Mononuclear cell (primary cell): ENCODE measurements around the gene C1QTNF9B. TPM values are rescaled to one million over a fixed set of nuclear protein-coding genes. Genes with fewer than 3 reads are reported as not detected.
"Not testable (repeated sequence)": the region's sequence is repeated elsewhere in the genome, so short reads cannot be mapped to it uniquely, and the experiment has no call there.

ENCODE experiments used
- H3K27me3 ChIP-seq: 2 replicates; pipeline ENCODE4 v1.6.0; 2011; ENCODE audit warnings: low read length, control low read depth; ENCODE audit not compliant: insufficient read depth
- H3K4me1 ChIP-seq: 2 replicates; pipeline ENCODE4 v1.5.1; 2011; ENCODE audit warnings: mild to moderate bottlenecking, low read length, control low read depth; ENCODE audit not compliant: insufficient read depth
- H3K4me3 ChIP-seq: 2 replicates; pipeline ENCODE4 v1.5.1; 2011; ENCODE audit warnings: mild to moderate bottlenecking, low read length, moderate library complexity
- H3K9me3 ChIP-seq: 2 replicates; pipeline ENCODE4 v1.5.1; 2011; ENCODE audit warnings: low read depth, mild to moderate bottlenecking, control low read depth, low read length
- total RNA-seq: library from RNA; depleted of rRNA; stranded (reverse); fragments of >200 nt; gene quantifications from one replicate; pipeline ENCODE4 v1.2.3, GENCODE V29; 2012

Gene C1QTNF9B
- total RNA-seq, 1 donor = not detected

GRCh38 chr13:23905766-23906165 is 8.5 kb upstream of the C1QTNF9B start:
- Histone ChIP-seq H3K9me3 (no peaks in the 10 kb centered on the region), H3K4me1 (peaks cover 7% of the 10 kb centered on the region), H3K4me3 (no peak overlapping the region), H3K27me3 (peaks cover 54% of the 10 kb centered on the region)

- Histone ChIP-seq H3K9me3 (no peaks in the 10 kb centered on the region), H3K4me1 (peaks cover 7% of the 10 kb centered on the region), H3K27me3 (peaks cover 51% of the 10 kb centered on the region), H3K4me3 (no peak overlapping the region)
Measured at GRCh38 chr13:23903906-23904280, 6.6 kb upstream of the C1QTNF9B start.

DNA sequence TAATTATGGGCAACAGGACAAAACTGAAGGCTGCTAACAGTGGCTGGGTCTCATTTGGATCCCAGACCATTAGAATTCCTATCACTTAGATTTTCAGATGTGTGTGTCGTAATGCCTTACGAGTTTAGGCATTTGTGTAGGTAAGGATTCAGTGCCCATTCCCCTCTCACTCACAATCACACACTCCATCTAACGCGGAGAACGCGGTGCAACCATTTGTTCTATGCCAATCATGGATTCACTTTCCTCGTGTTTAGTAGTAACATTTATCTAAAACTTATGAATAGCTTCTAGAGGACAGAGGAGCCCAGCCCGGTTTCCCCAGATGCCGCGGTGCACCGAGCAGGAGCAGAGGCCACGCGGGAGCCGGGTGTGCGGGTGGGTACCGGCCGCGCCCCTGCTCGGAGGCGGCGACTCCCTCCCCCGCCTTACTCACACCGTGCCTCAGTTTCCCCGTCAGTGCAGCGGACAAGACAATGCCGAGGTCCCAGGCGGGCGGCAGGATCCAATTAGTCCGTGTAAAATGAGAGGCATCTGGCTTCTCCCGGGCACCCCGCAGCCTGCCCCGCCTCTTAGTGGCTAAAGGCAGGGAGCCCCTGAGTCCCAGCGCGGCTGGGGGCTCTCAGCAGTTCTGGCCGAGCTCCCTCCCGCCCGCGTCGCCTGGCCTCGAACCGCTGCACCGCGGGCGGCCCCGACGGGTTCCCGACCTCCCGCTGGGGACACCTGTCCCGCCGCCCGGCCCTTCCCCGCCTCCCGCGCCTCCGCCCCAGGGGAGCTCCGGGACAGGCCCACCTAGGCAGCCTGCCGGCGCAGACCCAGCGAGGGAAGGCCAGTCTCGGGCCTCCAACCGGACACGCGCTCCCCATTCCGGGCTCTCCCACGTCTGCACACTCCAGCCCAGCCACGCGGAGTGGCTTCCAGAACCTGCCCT is 5.9 kb upstream of the C1QTNF9B start:
- H3K4me3 ChIP-seq = no peak overlapping the region
- H3K9me3 ChIP-seq = no peaks in the 10 kb centered on the region
- H3K4me1 ChIP-seq = peaks cover 7% of the 10 kb centered on the region
- H3K27me3 ChIP-seq = peaks cover 51% of the 10 kb centered on the region

GRCh38 chr13:23901365-23901764 is 4.1 kb upstream of the C1QTNF9B start:
- no peaks in the 10 kb centered on the region for H3K9me3 ChIP-seq
- H3K4me3 ChIP-seq = no peak overlapping the region
- H3K4me1 ChIP-seq = peaks cover 7% of the 10 kb centered on the region
- H3K27me3 ChIP-seq = peaks cover 51% of the 10 kb centered on the region

DNA sequence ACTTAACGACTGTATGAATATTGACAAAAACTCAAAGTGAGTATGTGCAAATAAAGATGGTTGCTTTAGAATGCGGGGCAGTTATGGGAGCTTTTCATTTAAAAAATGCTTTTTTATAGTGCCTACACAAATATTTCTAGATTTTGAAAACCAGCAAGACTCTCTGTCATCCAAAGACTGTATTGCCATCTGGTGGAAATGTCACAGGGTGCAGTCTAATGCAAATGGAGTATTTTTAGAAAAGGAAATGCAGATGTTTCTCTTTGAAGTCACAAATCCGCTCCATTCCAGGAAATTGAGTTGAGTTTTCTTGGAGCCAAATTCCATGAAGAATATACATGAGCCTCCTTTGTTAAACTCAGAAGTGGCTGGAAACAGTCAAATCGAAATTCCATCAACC is 2.3 kb upstream of the C1QTNF9B start:
- Histone ChIP-seq H3K27me3 (peaks cover 37% of the 10 kb centered on the region), H3K9me3 (no peaks in the 10 kb centered on the region), H3K4me1 (peaks cover 7% of the 10 kb centered on the region), H3K4me3 (no peak overlapping the region)

- Histone ChIP-seq H3K4me3 (no peak overlapping the region), H3K27me3 (peaks cover 23% of the 10 kb centered on the region), H3K9me3 (no peaks in the 10 kb centered on the region), H3K4me1 (peaks cover under 1% of the 10 kb centered on the region)
Measured at GRCh38 chr13:23898101-23898500, 799 bp upstream of the C1QTNF9B start.

DNA sequence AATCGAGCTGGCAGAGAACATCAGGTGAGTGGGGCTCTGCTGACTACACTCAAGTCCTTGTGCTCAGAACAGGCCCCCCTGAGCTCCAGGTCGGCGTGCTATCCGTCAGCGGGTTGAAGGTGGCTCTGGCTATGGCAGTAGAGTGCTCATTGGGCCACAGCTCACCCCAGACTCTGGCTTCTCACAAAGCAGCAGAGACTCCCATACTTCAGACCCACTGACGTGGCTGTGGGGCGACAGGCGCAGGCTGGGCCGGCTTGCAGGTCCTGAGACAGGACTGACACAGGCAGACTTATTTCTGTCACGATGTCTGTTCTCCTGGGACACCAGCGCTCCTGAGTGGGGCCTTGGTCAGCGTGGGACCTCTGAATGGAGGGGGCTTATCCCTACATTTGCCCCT is 2.6 kb downstream of the C1QTNF9B start:
- H3K4me3 ChIP-seq, H3K9me3 ChIP-seq, H3K4me1 ChIP-seq, H3K27me3 ChIP-seq: not testable (repeated sequence)

DNA sequence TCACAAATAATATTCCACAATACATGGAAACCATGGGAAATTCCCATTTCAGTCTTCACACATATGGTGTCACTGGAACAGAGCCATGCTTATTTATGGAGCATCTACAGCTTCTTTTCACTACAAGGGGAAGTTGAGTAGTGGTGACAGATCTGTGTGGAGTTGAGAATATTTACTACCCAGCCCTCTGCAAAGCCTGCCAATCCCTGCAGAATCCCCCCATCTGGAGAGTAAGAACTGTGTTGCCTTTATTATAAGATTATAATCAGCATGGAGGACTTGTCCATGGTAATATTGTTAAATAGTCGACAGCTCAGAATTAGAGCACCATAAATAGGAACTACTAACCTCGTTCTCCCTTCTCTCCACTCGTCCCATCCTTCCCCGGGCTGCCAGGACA is 3.5 kb downstream of the C1QTNF9B start:
- not testable (repeated sequence) for H3K4me1 ChIP-seq, H3K4me3 ChIP-seq, H3K27me3 ChIP-seq, H3K9me3 ChIP-seq

DNA sequence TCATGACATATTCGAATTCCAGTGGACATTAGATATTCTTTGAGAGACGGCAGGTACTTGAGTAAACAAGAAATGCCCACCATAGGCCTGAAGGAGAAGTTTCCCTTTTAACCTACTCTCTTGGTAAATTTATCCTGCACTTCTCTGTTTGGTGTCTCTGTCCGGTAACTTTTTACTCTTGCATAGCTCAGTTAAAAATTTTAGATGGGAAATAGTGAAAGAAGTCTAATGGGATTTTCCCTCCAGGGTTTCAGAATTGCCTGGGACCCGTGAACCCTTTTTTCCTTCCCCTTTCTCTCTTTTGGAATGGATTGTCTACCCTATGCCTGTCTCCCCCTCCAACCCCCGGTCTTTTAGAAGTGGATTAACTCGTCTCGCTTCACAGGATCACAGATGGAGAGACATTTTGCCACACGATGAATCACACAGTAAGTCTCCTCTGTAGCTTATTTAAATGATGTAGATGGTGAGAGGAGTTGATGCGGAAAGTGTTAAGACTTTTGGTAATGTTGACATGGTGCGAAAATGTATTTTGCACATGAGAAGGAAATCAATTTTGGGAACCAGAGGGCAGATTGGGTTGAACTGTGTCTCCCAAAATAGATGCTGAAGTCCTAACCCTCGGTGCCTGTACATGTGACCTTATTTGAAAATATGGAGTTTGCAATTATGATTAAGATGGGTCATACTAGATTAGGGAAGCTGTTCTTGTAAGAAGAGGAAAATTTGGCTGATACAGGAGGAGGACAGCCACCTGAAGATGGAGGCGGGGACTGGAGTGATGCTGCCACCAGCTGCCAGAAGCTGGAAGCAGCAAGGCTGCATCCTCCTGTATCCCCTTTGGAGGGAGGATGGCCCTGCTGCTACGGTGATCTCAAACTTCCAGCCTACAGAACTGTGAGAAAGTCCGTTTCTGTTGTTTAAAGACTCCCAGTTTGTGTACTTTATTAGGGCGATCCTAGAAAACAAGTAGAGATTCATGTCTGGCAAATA is 7.4 kb downstream of the C1QTNF9B start:
- no peaks in the 10 kb centered on the region for H3K27me3 ChIP-seq
- H3K4me1 ChIP-seq = peaks cover 18% of the 10 kb centered on the region
- H3K4me3 ChIP-seq = peak overlapping the region; percentile 91
- H3K9me3 ChIP-seq = no peaks in the 10 kb centered on the region

- Histone ChIP-seq H3K4me3 (peak within 1 kb of the TSS; percentile 91), H3K9me3 (no peaks in the 10 kb centered on the region)
Measured at GRCh38 chr13:23888658-23889614, 8.4 kb downstream of the C1QTNF9B start, which contains the start of gene MIPEP. TSS of gene MIPEP (minus strand) at chr13:23889400. CDS start at chr13:23889320, 80 bp downstream.

DNA sequence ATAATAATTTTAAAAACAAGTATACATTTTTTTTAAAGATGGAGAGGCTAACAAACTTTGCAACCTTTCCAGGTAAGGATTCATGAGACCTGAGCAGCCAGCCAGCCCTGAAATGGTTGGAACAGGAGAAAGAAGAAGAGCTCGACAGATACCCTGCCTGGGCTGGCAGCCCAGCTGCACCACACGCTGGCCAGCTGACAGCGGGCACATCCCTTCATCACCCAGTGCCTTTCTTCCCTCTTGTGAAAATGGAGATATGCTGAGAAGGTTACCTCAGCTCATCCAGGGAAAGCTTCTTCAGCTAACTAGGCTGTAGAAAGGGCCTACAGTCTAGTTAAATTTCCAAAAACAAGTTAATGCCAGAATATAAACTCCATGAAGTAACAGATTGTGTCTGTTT is 12.9 kb downstream of the C1QTNF9B start:
- H3K27me3 ChIP-seq, H3K9me3 ChIP-seq, H3K4me3 ChIP-seq: not testable (repeated sequence)
- H3K4me1 ChIP-seq = peaks cover 11% of the 10 kb centered on the region

More at GRCh38 chr13:23888658-23889614, 8.4 kb downstream of the C1QTNF9B start, which contains the start of gene MIPEP:
- no peaks in the 10 kb centered on the region for H3K27me3 ChIP-seq
- H3K4me1 ChIP-seq = peaks cover 18% of the 10 kb centered on the region

DNA sequence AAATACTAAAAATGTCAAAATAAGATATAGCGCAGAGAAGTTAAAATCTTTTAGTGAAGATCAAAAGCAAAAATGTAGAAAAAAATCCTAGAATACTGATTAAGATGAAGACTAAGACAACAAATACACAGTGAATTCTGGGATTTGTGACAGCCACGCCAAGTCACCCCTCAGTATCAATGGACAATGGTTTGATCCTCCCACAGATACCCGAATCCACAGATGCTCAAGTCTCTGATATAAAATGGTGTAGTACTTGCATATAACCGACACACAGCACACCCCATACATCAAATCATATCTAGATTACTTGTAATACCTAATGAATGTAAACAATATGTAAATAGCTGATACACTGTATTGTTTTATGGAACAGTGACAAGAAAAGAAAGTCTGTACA is 14.0 kb downstream of the C1QTNF9B start:
- Histone ChIP-seq H3K4me1 (peaks cover 4% of the 10 kb centered on the region), H3K4me3 (no peak overlapping the region), H3K9me3 (no peaks in the 10 kb centered on the region), H3K27me3 (no peaks in the 10 kb centered on the region)

DNA sequence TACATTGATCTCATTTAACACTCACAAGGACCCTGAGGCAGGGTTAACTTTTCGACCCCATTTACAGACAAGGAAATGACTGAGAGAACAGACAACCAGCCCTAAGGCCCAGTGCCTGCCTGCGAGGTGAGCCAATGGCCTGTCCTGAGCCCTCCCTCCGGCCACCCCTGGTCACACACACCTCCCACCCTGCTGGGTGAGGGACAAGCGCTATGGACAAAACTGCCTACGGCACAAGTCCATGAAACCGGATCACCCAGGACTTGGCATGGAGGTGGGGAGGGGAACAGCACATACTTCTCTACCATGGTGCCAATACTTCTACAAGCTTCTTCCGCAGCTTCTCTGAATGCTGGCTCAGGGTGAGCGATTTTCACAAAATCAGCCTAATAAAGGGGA is 15.9 kb downstream of the C1QTNF9B start:
- H3K9me3 ChIP-seq, H3K4me1 ChIP-seq, H3K4me3 ChIP-seq, H3K27me3 ChIP-seq: not testable (repeated sequence)
